GM12865 (cell line): ENCODE data around the gene COX7C.

Experiments used
- DNase-seq: peaks from one replicate; pipeline ENCODE4 v3.0.0; 2010; ENCODE audit warnings: low read depth
- H3K4me3 ChIP-seq: 2 replicates; pipeline ENCODE4 v1.5.1; 2011; ENCODE audit warnings: mild to moderate bottlenecking, low read depth, low read length, control low read depth
- CTCF ChIP-seq: IDR thresholded peaks from 2 replicates; pipeline ENCODE4 v1.5.1; 2011; ENCODE audit warnings: low read length, control low read depth, low read depth, inconsistent platforms; ENCODE audit not compliant: insufficient read depth; ENCODE audit errors: missing control alignments

The COX7C gene

GRCh38 chr5:86605881-86606280 is 11.9 kb upstream of the COX7C start:
- no peak overlapping the region for H3K4me3 ChIP-seq
- TF ChIP-seq CTCF: no peak
- no peak for DNase-seq

- H3K4me3 ChIP-seq: no peak overlapping the region
- TF ChIP-seq CTCF: no peak
- no peak for DNase-seq
Measured at GRCh38 chr5:86613455-86613854, 4.3 kb upstream of the COX7C start.

GRCh38 chr5:86617309-86617755 is 409 bp upstream of the COX7C start:
- no peak for DNase-seq
- no peak for TF ChIP-seq CTCF
- H3K4me3 ChIP-seq: 0 out of 2 replicates have a peak overlapping the region, but pooled peaks have one; percentile 7

- no peak for DNase-seq
- no peak for TF ChIP-seq CTCF
- H3K4me3 ChIP-seq: no peak overlapping the region
Measured at GRCh38 chr5:86623785-86624483, 6.2 kb downstream of the COX7C start.

GRCh38 chr5:86625148-86625547 is 7.4 kb downstream of the COX7C start:
- DNase-seq: no peak
- H3K4me3 ChIP-seq: no peak overlapping the region
- no peak for TF ChIP-seq CTCF

GRCh38 chr5:86626149-86626548 is 8.4 kb downstream of the COX7C start:
- H3K4me3 ChIP-seq: no peak overlapping the region
- no peak for DNase-seq
- no peak for TF ChIP-seq CTCF

- H3K4me3 ChIP-seq: no peak overlapping the region
- no peak for TF ChIP-seq CTCF
- no peak for DNase-seq
Measured at GRCh38 chr5:86631165-86631564, 13.4 kb downstream of the COX7C start.
